Measurements from ENCODE around the gene DPRX.

GRCh38 chr19:53662209-53662608 lies 30.4 kb downstream of the DPRX start:
- TF ChIP-seq CTCF (IDR thresholded peaks at IDR 0.05; ENCODE audit: insufficient read depth, low read length) (no peak), REST (IDR thresholded peaks at IDR 0.05; ENCODE audit: insufficient replicate concordance, low read depth) (no peak)
